ENCODE results near the gene ANO4.
A peak's percentile ranks its signal among the peaks of the same experiment; 100 is the strongest.
"Not testable (repeated sequence)": the region's sequence is repeated elsewhere in the genome, so short reads cannot be mapped to it uniquely, and the experiment has no call there.

The ANO4 gene

GRCh38 chr12:101089271-101089670 lies 294.7 kb downstream of the ANO4 start:
- no peak for DNase-seq (ENCODE audit: low spot score)

GRCh38 chr12:101090222-101090621 lies 295.6 kb downstream of the ANO4 start:
- DNase-seq (ENCODE audit: low spot score): not testable (repeated sequence)

- DNase-seq (ENCODE audit: low spot score): no peak
Observed at GRCh38 chr12:101097829-101098580, 303.4 kb downstream of the ANO4 start.

GRCh38 chr12:101107032-101107763 lies 312.6 kb downstream of the ANO4 start:
- no peak for DNase-seq (ENCODE audit: low spot score)

GRCh38 chr12:101108130-101108529 lies 313.6 kb downstream of the ANO4 start:
- DNase-seq (ENCODE audit: low spot score): no peak

- DNase-seq (ENCODE audit: low spot score): peak; percentile 78
Observed at GRCh38 chr12:101110866-101111265, 316.3 kb downstream of the ANO4 start.

GRCh38 chr12:101111441-101111840 lies 316.9 kb downstream of the ANO4 start:
- no peak for DNase-seq (ENCODE audit: low spot score)

GRCh38 chr12:101115326-101115725 lies 320.8 kb downstream of the ANO4 start:
- no peak for DNase-seq (ENCODE audit: low spot score)

GRCh38 chr12:101116911-101117310 lies 322.3 kb downstream of the ANO4 start:
- no peak for DNase-seq (ENCODE audit: low spot score)

- DNase-seq (ENCODE audit: low spot score): peak; percentile 37
Observed at GRCh38 chr12:101117842-101118241, 323.3 kb downstream of the ANO4 start.

- no peak for DNase-seq (ENCODE audit: low spot score)
Observed at GRCh38 chr12:101127521-101128219, 333.1 kb downstream of the ANO4 start.

GRCh38 chr12:101145777-101146431 lies 351.3 kb downstream of the ANO4 start:
- not testable (repeated sequence) for DNase-seq (ENCODE audit: low spot score)

GRCh38 chr12:101165319-101165718 lies 370.7 kb downstream of the ANO4 start:
- DNase-seq (ENCODE audit: low spot score): no peak

- no peak for DNase-seq (ENCODE audit: low spot score)
Observed at GRCh38 chr12:101166866-101167265, 372.3 kb downstream of the ANO4 start.

- no peak for DNase-seq (ENCODE audit: low spot score)
Observed at GRCh38 chr12:101168001-101168400, 373.4 kb downstream of the ANO4 start.

- DNase-seq (ENCODE audit: low spot score): peak; percentile 6
Observed at GRCh38 chr12:101172316-101172715, 377.7 kb downstream of the ANO4 start.

- no peak for DNase-seq (ENCODE audit: low spot score)
Observed at GRCh38 chr12:101173197-101173749, 378.7 kb downstream of the ANO4 start.

GRCh38 chr12:101174541-101174940 lies 380.0 kb downstream of the ANO4 start:
- DNase-seq (ENCODE audit: low spot score): no peak

Data from pons (tissue), 1 donor.